Esophagus (tissue), 2 donors: ENCODE measurements around the gene PAXX. TPM values are rescaled to one million over a fixed set of nuclear protein-coding genes. Genes with fewer than 3 reads are reported as not detected.
A peak's percentile ranks its signal among the peaks of the same experiment; 100 is the strongest.

Experiments used
- H3K27ac ChIP-seq, 2 donors: one replicate each; pipeline ENCODE4 v1.5.1; 2013; ENCODE audit warnings: low read depth in 2 of 2, mild to moderate bottlenecking in 2 of 2, inconsistent platforms in 1 of 2, low read length in 1 of 2, moderate library complexity in 1 of 2
- H3K27me3 ChIP-seq, 2 donors: one replicate each; pipeline ENCODE4 v1.6.1; 2013; ENCODE audit warnings: low read length in 2 of 2, control low read depth in 1 of 2, mild to moderate bottlenecking in 1 of 2; ENCODE audit not compliant: insufficient read depth in 2 of 2, control insufficient read depth in 1 of 2
- H3K36me3 ChIP-seq, 2 donors: one replicate each; pipeline ENCODE4 v1.6.1; 2013; ENCODE audit warnings: low read length in 1 of 2; ENCODE audit not compliant: control insufficient read depth in 2 of 2, insufficient read depth in 2 of 2
- H3K4me1 ChIP-seq, 2 donors: one replicate each; pipeline ENCODE4 v1.6.1; 2013; ENCODE audit warnings: low read length in 1 of 2; ENCODE audit not compliant: control insufficient read depth in 2 of 2, insufficient read depth in 2 of 2
- H3K4me3 ChIP-seq, 2 donors: one replicate each; pipeline ENCODE4 v1.5.1; 2013; ENCODE audit warnings: low read length in 2 of 2, mild to moderate bottlenecking in 2 of 2, low read depth in 1 of 2, moderate library complexity in 1 of 2
- H3K9me3 ChIP-seq, 2 donors: one replicate each; pipeline ENCODE4 v1.6.1; 2013; ENCODE audit warnings: mild to moderate bottlenecking in 2 of 2, low read depth in 1 of 2, low read length in 1 of 2, moderate library complexity in 1 of 2; ENCODE audit not compliant: control insufficient read depth in 2 of 2, insufficient read depth in 1 of 2
- WGBS, 2 donors: extraction: QIAGEN DNeasy Blood & Tissue Kit; methylation state at CpG; one replicate each; pipeline ENCODE4 v1.1.7; 2013; 5-methylcytosine and 5-hydroxymethylcytosine counted together
- polyA plus RNA-seq, 2 donors: library from polyadenylated mRNA; stranded (reverse); fragments of 200-250 nt; gene quantifications; one replicate each; pipeline ENCODE4 v1.2.3, GENCODE V29; 2013
- donor health status: healthy with polysubstance abuse.
- donor health status: Bipolar disorder and iron deficiency.

PAXX gene
- polyA plus RNA-seq, 2 donors, result 49.7 to 119 TPM

GRCh38 chr9:136988872-136989271 is 3.4 kb upstream of the PAXX start:
- Histone ChIP-seq H3K4me1 (peaks cover 0 to 12% of the 10 kb centered on the region in 2 donors), H3K36me3 (peaks cover 0 to 4% of the 10 kb centered on the region in 2 donors), H3K27me3 (no peaks in the 10 kb centered on the region), H3K9me3 (no peaks in the 10 kb centered on the region), H3K4me3 (no peak overlapping the region), H3K27ac (no peak overlapping the region)
- WGBS, 2 donors, result 97% methylated on average over 4 of the region's 4 CpGs

- Histone ChIP-seq H3K4me1 (peaks cover 0 to 21% of the 10 kb centered on the region in 2 donors), H3K4me3 (no peak overlapping the region), H3K27ac (no peak overlapping the region), H3K36me3 (peaks cover 0 to 9% of the 10 kb centered on the region in 2 donors), H3K9me3 (no peaks in the 10 kb centered on the region), H3K27me3 (no peaks in the 10 kb centered on the region)
- 66 to 82% methylated on average over 10 of the region's 10 CpGs for WGBS, 2 donors
Measured at GRCh38 chr9:136990242-136990911, 1.8 kb upstream of the PAXX start.

GRCh38 chr9:136992819-136993369 is 672 bp downstream of the PAXX start:
- no peaks in the 10 kb centered on the region for H3K9me3 ChIP-seq
- H3K4me3 ChIP-seq, result peak overlapping the region; percentile 52 to 70
- peaks cover 0 to 9% of the 10 kb centered on the region in 2 donors for H3K36me3 ChIP-seq
- 30 to 33% methylated on average over 18 of the region's 18 CpGs for WGBS, 2 donors
- peaks cover 0 to 32% of the 10 kb centered on the region in 2 donors for H3K4me1 ChIP-seq
- no peaks in the 10 kb centered on the region for H3K27me3 ChIP-seq
- H3K27ac ChIP-seq, result peak overlapping the region; percentile 84 to 85

- H3K27ac ChIP-seq, result peak overlapping the region; percentile 64 to 84
- H3K4me1 ChIP-seq, result peaks cover 0 to 35% of the 10 kb centered on the region in 2 donors
- H3K9me3 ChIP-seq, result no peaks in the 10 kb centered on the region
- WGBS, 2 donors, result 60 to 62% methylated on average over 54 of the region's 54 CpGs
- H3K27me3 ChIP-seq, result no peaks in the 10 kb centered on the region
- peaks cover 0 to 9% of the 10 kb centered on the region in 2 donors for H3K36me3 ChIP-seq
- H3K4me3 ChIP-seq, result peak overlapping the region; percentile 51 to 70
Measured at GRCh38 chr9:136994180-136994887, 2.1 kb downstream of the PAXX start.

GRCh38 chr9:136994888-136995230 is 2.6 kb downstream of the PAXX start:
- peaks cover 0 to 35% of the 10 kb centered on the region in 2 donors for H3K4me1 ChIP-seq
- no peaks in the 10 kb centered on the region for H3K9me3 ChIP-seq
- H3K27me3 ChIP-seq, result no peaks in the 10 kb centered on the region
- peak overlapping the region; percentile 51 to 52 for H3K4me3 ChIP-seq
- H3K27ac ChIP-seq, result peak overlapping the region; percentile 88
- H3K36me3 ChIP-seq, result peaks cover 0 to 9% of the 10 kb centered on the region in 2 donors
- 45 to 47% methylated on average over 40 of the region's 40 CpGs for WGBS, 2 donors

GRCh38 chr9:136995362-136995761 is 3.1 kb downstream of the PAXX start:
- Histone ChIP-seq H3K4me1 (peaks cover 0 to 35% of the 10 kb centered on the region in 2 donors), H3K36me3 (peaks cover 0 to 9% of the 10 kb centered on the region in 2 donors), H3K27me3 (no peaks in the 10 kb centered on the region), H3K27ac (peak overlapping the region; percentile 88), H3K9me3 (no peaks in the 10 kb centered on the region), H3K4me3 (peak overlapping the region; percentile 51 to 52)
- 22 to 29% methylated on average over 30 of the region's 30 CpGs for WGBS, 2 donors

- Histone ChIP-seq H3K4me3 (peak overlapping the region; percentile 51 to 52), H3K9me3 (no peaks in the 10 kb centered on the region), H3K27me3 (no peaks in the 10 kb centered on the region), H3K36me3 (peaks cover 0 to 9% of the 10 kb centered on the region in 2 donors), H3K4me1 (peaks cover 0 to 35% of the 10 kb centered on the region in 2 donors), H3K27ac (peak overlapping the region; percentile 88)
- 15 to 16% methylated on average over 11 to 12 of the region's 12 CpGs for WGBS, 2 donors
Measured at GRCh38 chr9:136995772-136996311, 3.6 kb downstream of the PAXX start.

- no peaks in the 10 kb centered on the region for H3K9me3 ChIP-seq
- peak within 1 kb of the TSS; percentile 51 to 52 for H3K4me3 ChIP-seq
- peak within 1 kb of the TSS; percentile 88 for H3K27ac ChIP-seq
- peaks cover 0 to 9% of the 10 kb centered on the region in 2 donors for H3K36me3 ChIP-seq
- no peaks in the 10 kb centered on the region for H3K27me3 ChIP-seq
- WGBS, 2 donors, result 20 to 24% methylated on average over 35 of the region's 35 CpGs
- peaks cover 0 to 35% of the 10 kb centered on the region in 2 donors for H3K4me1 ChIP-seq
Measured at GRCh38 chr9:136996361-136997292, 4.4 kb downstream of the PAXX start, which contains the start of gene CLIC3. Gene CLIC3, minus strand, starts transcription at chr9:136996568. Its CDS starts 25 bp downstream, at chr9:136996543.
